NCI-H2227 treated with DMSO at 0.1 percent for 48 hours (cell line): Measurements from ENCODE around the gene OR14A2.
"Not testable (repeated sequence)": the region's sequence is repeated elsewhere in the genome, so short reads cannot be mapped to it uniquely, and the experiment has no call there.

Experiments
- DNase-seq: peaks from one replicate; lab custom pipeline; 2025; lab: John Stamatoyannopoulos, UW

Gene OR14A2

GRCh38 chr1:247748041-247748440 is at the start of gene OR14A2:
OR14A2 (minus strand) TSS chr1:247748141.
- DNase-seq, result no peak

GRCh38 chr1:247797518-247797917 is 49.6 kb upstream of the OR14A2 start:
- no peak for DNase-seq

GRCh38 chr1:247769603-247770002 is 21.7 kb upstream of the OR14A2 start:
- no peak for DNase-seq

GRCh38 chr1:247760456-247760855 is 12.5 kb upstream of the OR14A2 start, which contains the start of gene OR1C1:
OR1C1 (minus strand) TSS chr1:247760556; CDS start chr1:247758406, 2,150 bp downstream.
- no peak for DNase-seq

GRCh38 chr1:247754311-247754710 is 6.4 kb upstream of the OR14A2 start:
- DNase-seq, result not testable (repeated sequence)

GRCh38 chr1:247749870-247750269 is 1.9 kb upstream of the OR14A2 start:
- DNase-seq, result no peak

- no peak for DNase-seq
Observed at GRCh38 chr1:247747616-247748015, 325 bp downstream of the OR14A2 start.

GRCh38 chr1:247746391-247746935 is 1.5 kb downstream of the OR14A2 start:
- no peak for DNase-seq

- not testable (repeated sequence) for DNase-seq
Observed at GRCh38 chr1:247742215-247742760, 5.7 kb downstream of the OR14A2 start.

GRCh38 chr1:247741756-247742155 is 6.2 kb downstream of the OR14A2 start:
- DNase-seq, result no peak

- DNase-seq, result no peak
Observed at GRCh38 chr1:247740721-247741120, 7.2 kb downstream of the OR14A2 start.

GRCh38 chr1:247738315-247738714 is 9.6 kb downstream of the OR14A2 start, which contains the start of gene OR14K1:
OR14K1 (plus strand) TSS chr1:247738615; CDS start chr1:247738615, 0 bp downstream.
- DNase-seq, result no peak

GRCh38 chr1:247721222-247721621 is 26.7 kb downstream of the OR14A2 start:
- no peak for DNase-seq

GRCh38 chr1:247716546-247716945 is 31.4 kb downstream of the OR14A2 start, which contains the start of gene OR6F1:
OR6F1 (minus strand) TSS chr1:247716646; CDS start chr1:247712755, 3,891 bp downstream.
- DNase-seq, result no peak

GRCh38 chr1:247713753-247714152 is 34.2 kb downstream of the OR14A2 start:
- DNase-seq, result no peak

GRCh38 chr1:247710681-247711080 is 37.3 kb downstream of the OR14A2 start:
- not testable (repeated sequence) for DNase-seq

GRCh38 chr1:247701338-247701737 is 46.6 kb downstream of the OR14A2 start:
- DNase-seq, result no peak

GRCh38 chr1:247681288-247681897 is 66.5 kb downstream of the OR14A2 start:
- no peak for DNase-seq

- no peak for DNase-seq
Observed at GRCh38 chr1:247680171-247680570, 67.8 kb downstream of the OR14A2 start.

GRCh38 chr1:247679639-247680038 is 68.3 kb downstream of the OR14A2 start, which contains the start of gene OR13G1:
OR13G1 (minus strand) TSS chr1:247679739; CDS start chr1:247673041, 6,698 bp downstream.
- no peak for DNase-seq
